ENCODE measurements around the gene TKT.

The TKT gene

DNA sequence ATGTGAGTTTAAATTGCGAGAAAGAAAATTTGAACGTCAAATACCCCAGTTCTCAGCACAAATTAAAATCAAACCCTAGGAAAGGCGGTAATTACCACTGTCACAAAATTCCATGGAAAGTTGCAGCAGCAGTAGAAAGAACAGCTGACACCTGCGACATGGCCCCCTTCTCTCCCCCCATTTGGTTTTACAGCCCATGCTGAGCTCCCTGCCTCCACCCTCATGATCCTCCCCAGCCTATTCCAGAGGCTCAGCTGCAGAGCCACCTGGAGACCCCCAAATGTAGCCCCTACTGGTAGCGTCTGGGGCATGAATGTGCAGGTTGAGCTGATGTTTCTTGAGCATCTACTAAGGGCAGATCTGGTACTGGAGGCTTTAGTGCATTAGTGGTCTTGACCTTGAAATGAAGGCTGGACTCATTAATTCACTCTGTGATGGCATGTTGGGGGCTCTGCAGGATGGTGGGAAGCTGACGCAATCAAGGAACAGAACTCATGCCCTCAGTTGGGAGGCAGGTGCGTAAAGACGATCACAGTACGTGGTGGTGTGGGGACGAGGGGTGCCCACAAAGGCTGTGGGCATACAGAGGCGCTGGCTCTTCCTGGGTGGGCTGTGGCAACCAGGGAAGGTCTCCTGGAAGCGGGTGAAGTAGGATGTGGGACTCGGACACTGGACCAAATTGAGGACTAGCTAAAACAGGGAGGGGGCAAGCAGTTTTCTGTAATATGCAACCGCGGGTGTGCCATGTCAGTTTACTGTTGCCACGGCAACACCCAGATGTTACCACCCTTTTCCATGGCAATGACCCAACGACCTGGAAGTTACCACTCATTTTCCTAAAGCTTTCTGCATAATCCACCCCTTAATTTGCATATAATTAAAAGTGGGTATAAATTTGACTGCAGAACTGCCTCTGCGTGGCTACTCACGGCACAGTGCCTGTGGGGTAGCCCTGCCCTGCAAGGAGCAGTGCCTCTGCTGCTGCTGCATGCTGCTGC, 55.0 kb downstream of the TKT start:
- H3K36me3 ChIP-seq, result no peaks in the 10 kb centered on the region
- TF ChIP-seq Cebpa-rat (IDR thresholded peaks at IDR 0.05), result no peak

GRCh38 chr3:53199834-53200233, 56.0 kb downstream of the TKT start:
- no peaks in the 10 kb centered on the region for H4K20me1 ChIP-seq
- TF ChIP-seq Cebpa-rat (IDR thresholded peaks at IDR 0.05), result no peak
- H3K4me1 ChIP-seq, result peaks cover 15% of the 10 kb centered on the region
- no peaks in the 10 kb centered on the region for H3K9me3 ChIP-seq
- no peak overlapping the region for H3K4me2 ChIP-seq
- no peak overlapping the region for H3K4me3 ChIP-seq
- H3K36me3 ChIP-seq, result no peaks in the 10 kb centered on the region
- H3K9ac ChIP-seq, result no peak overlapping the region
- no peak overlapping the region for H3K27ac ChIP-seq
- no peaks in the 10 kb centered on the region for H3K27me3 ChIP-seq

More for the DNA sequence above, 55.0 kb downstream of the TKT start:
- no peaks in the 10 kb centered on the region for H3K27me3 ChIP-seq
- no peak overlapping the region for H3K9ac ChIP-seq
- peaks cover 10% of the 10 kb centered on the region for H3K4me1 ChIP-seq
- no peak overlapping the region for H3K4me3 ChIP-seq
- no peak overlapping the region for H3K27ac ChIP-seq
- no peaks in the 10 kb centered on the region for H3K9me3 ChIP-seq
- no peak overlapping the region for H3K4me2 ChIP-seq
- H4K20me1 ChIP-seq, result no peaks in the 10 kb centered on the region

GRCh38 chr3:53198996-53199395, 56.8 kb downstream of the TKT start:
- Histone ChIP-seq H3K4me3 (no peak overlapping the region), H3K9ac (no peak overlapping the region), H3K4me2 (no peak overlapping the region), H3K27me3 (no peaks in the 10 kb centered on the region), H3K27ac (no peak overlapping the region), H3K36me3 (peaks cover 8% of the 10 kb centered on the region; the same call in 1 of the 2 replicates), H4K20me1 (no peaks in the 10 kb centered on the region), H3K9me3 (no peaks in the 10 kb centered on the region), H3K4me1 (peaks cover 15% of the 10 kb centered on the region)
- no peak for TF ChIP-seq Cebpa-rat (IDR thresholded peaks at IDR 0.05)

- no peaks in the 10 kb centered on the region for H4K20me1 ChIP-seq
- peaks cover 15% of the 10 kb centered on the region for H3K4me1 ChIP-seq
- H3K4me3 ChIP-seq, result no peak overlapping the region
- H3K9ac ChIP-seq, result no peak overlapping the region
- no peak overlapping the region for H3K4me2 ChIP-seq
- peaks cover 11% of the 10 kb centered on the region for H3K36me3 ChIP-seq
- no peaks in the 10 kb centered on the region for H3K9me3 ChIP-seq
- no peak overlapping the region for H3K27ac ChIP-seq
- no peaks in the 10 kb centered on the region for H3K27me3 ChIP-seq
- TF ChIP-seq Cebpa-rat (IDR thresholded peaks at IDR 0.05), result no peak
These were observed 57.4 kb downstream of the TKT start for GRCh38 chr3:53198256-53198977.

GRCh38 chr3:53196575-53197407, 59.0 kb downstream of the TKT start:
- H4K20me1 ChIP-seq, result no peaks in the 10 kb centered on the region
- no peak overlapping the region for H3K4me3 ChIP-seq
- H3K4me1 ChIP-seq, result peaks cover 15% of the 10 kb centered on the region
- no peaks in the 10 kb centered on the region for H3K27me3 ChIP-seq
- no peak overlapping the region for H3K27ac ChIP-seq
- no peak for TF ChIP-seq Cebpa-rat (IDR thresholded peaks at IDR 0.05)
- H3K9ac ChIP-seq, result no peak overlapping the region
- H3K36me3 ChIP-seq, result peaks cover 26% of the 10 kb centered on the region
- no peak overlapping the region for H3K4me2 ChIP-seq
- H3K9me3 ChIP-seq, result no peaks in the 10 kb centered on the region

- Histone ChIP-seq H3K9ac (no peak overlapping the region), H3K27me3 (no peaks in the 10 kb centered on the region), H3K4me2 (peak overlapping the region; percentile 49), H3K9me3 (no peaks in the 10 kb centered on the region), H3K36me3 (peaks cover 34% of the 10 kb centered on the region), H3K27ac (no peak overlapping the region), H3K4me1 (peaks cover 15% of the 10 kb centered on the region), H3K4me3 (no peak overlapping the region), H4K20me1 (no peaks in the 10 kb centered on the region)
- no peak for TF ChIP-seq Cebpa-rat (IDR thresholded peaks at IDR 0.05)
These were observed 59.9 kb downstream of the TKT start for GRCh38 chr3:53195602-53196574.

GRCh38 chr3:53195066-53195450, 60.8 kb downstream of the TKT start:
- Histone ChIP-seq H4K20me1 (no peaks in the 10 kb centered on the region), H3K4me1 (peaks cover 15% of the 10 kb centered on the region), H3K9ac (no peak overlapping the region), H3K9me3 (no peaks in the 10 kb centered on the region), H3K4me2 (no peak overlapping the region), H3K27ac (no peak overlapping the region), H3K36me3 (peaks cover 43% of the 10 kb centered on the region), H3K27me3 (no peaks in the 10 kb centered on the region), H3K4me3 (no peak overlapping the region)
- TF ChIP-seq Cebpa-rat (IDR thresholded peaks at IDR 0.05), result no peak

DNA sequence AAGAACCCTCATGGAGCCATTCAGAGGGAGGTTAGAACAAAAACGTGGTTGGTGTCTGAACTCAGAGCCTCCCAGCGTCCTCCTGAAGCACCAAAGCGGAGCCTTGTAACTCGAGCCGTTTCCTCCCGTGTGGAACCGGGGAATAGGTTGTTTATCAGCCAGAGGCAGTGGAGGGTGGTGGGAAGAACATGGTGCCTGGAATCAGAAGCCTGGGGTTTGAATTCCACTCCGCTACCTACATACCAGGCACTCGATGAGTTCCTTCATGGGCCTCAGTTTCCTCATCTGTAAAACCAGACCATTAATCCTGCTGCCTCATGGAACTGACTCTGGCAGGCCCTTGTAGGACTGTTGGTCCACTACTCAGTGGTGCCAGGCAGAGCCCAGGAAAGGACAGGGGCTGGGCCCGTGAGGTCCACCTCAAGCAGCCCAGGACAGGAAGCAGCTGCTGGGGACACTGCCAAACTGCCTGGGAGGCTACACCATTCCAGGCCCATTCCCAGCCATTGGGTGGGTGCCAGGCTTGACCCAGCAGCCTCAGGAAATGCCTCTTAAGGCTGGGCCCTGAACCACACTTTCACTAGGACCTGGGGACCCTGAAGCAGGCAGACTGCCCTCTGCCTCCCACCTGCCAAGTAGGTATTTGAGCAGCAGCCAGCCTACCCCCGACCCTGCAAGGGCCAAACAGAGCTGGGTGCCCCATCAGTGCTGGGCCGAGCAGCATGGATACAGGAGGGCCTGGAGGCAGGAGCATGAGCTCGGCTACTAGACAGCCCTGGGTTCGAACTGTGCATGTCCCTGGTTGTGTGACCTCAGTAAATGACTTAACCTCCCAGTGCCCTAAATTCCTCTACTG, 61.4 kb downstream of the TKT start:
- H3K27me3 ChIP-seq, result no peaks in the 10 kb centered on the region
- H3K9me3 ChIP-seq, result no peaks in the 10 kb centered on the region
- H3K4me2 ChIP-seq, result no peak overlapping the region
- peaks cover 15% of the 10 kb centered on the region for H3K4me1 ChIP-seq
- 0 out of 2 replicates have a peak, but pooled peaks cover 4% of the 10 kb centered on the region for H4K20me1 ChIP-seq
- no peak overlapping the region for H3K27ac ChIP-seq
- no peak overlapping the region for H3K4me3 ChIP-seq
- TF ChIP-seq Cebpa-rat (IDR thresholded peaks at IDR 0.05), result no peak
- no peak overlapping the region for H3K9ac ChIP-seq
- H3K36me3 ChIP-seq, result peaks cover 49% of the 10 kb centered on the region
